Loucy (cell line): ENCODE data around the gene FOXB1.

Source experiments
- H2AFZ ChIP-seq: fragments of 200-600 bp; sonication (generic); 2 replicates; pipeline ENCODE4 v1.6.0; 2016; ENCODE audit warnings: antibody characterized with exemption, mild to moderate bottlenecking, low read length, moderate library complexity
- H3F3A ChIP-seq: fragments of 200-600 bp; 2 replicates; pipeline ENCODE4 v1.6.0; 2016; ENCODE audit warnings: antibody characterized with exemption, low read depth, mild to moderate bottlenecking
- H3K27me3 ChIP-seq: fragments of 200-600 bp; sonication (generic); 2 replicates; pipeline ENCODE4 v1.6.1; 2014; ENCODE audit warnings: low read length, mild to moderate bottlenecking; ENCODE audit not compliant: insufficient read depth, poor library complexity, severe bottlenecking
- H3K36me3 ChIP-seq: fragments of 200-600 bp; sonication (generic); 2 replicates; pipeline ENCODE4 v1.6.1; 2016; ENCODE audit warnings: low read length; ENCODE audit not compliant: insufficient read depth
- H3K4me1 ChIP-seq: fragments of 200-600 bp; sonication (generic); 2 replicates; pipeline ENCODE4 v1.5.1; 2014; ENCODE audit warnings: low read length, mild to moderate bottlenecking; ENCODE audit not compliant: insufficient read depth, poor library complexity, severe bottlenecking
- H3K4me2 ChIP-seq: fragments of 200-600 bp; sonication (generic); 2 replicates; pipeline ENCODE4 v1.6.0; 2014; ENCODE audit warnings: antibody characterized with exemption, low read length, low read depth, mild to moderate bottlenecking; ENCODE audit not compliant: poor library complexity, severe bottlenecking
- H3K4me3 ChIP-seq: fragments of 200-600 bp; sonication (generic); 2 replicates; pipeline ENCODE4 v1.5.1; 2014; ENCODE audit warnings: low read length, mild to moderate bottlenecking, mixed read lengths; ENCODE audit not compliant: poor library complexity, severe bottlenecking
- H3K79me2 ChIP-seq: fragments of 200-600 bp; sonication (generic); 2 replicates; pipeline ENCODE4 v1.6.1; 2014; ENCODE audit warnings: low read length; ENCODE audit not compliant: insufficient read depth
- H3K9ac ChIP-seq: fragments of 200-600 bp; sonication (generic); 2 replicates; pipeline ENCODE4 v1.6.0; 2014; ENCODE audit warnings: mild to moderate bottlenecking, low read depth, low read length, moderate library complexity; ENCODE audit not compliant: poor library complexity, severe bottlenecking
- H3K9me2 ChIP-seq: fragments of 200-600 bp; sonication (generic); replicated peaks from 2 replicates; pipeline ENCODE4 v1.6.1; 2016; ENCODE audit warnings: low read depth, low read length, mixed read lengths
- H3K9me3 ChIP-seq: fragments of 200-600 bp; sonication (generic); 2 replicates; pipeline ENCODE4 v1.6.1; 2014; ENCODE audit warnings: mild to moderate bottlenecking, antibody characterized with exemption, low read length, low read depth; ENCODE audit not compliant: insufficient read depth
- H4K20me1 ChIP-seq: fragments of 200-600 bp; sonication (generic); 2 replicates; pipeline ENCODE4 v1.6.0; 2014; ENCODE audit warnings: antibody characterized with exemption, low read length, mild to moderate bottlenecking; ENCODE audit not compliant: insufficient read depth, poor library complexity, severe bottlenecking
- EZH2phosphoT487 ChIP-seq: fragments of 200-600 bp; IDR thresholded peaks from 2 replicates; pipeline ENCODE4 v1.6.1; 2018; ENCODE audit warnings: antibody characterized with exemption, mild to moderate bottlenecking, moderate library complexity, borderline replicate concordance
- TF ChIP-seq, protein P1 (sequence below): fragments of 200-600 bp; sonication (generic); conservative IDR thresholded peaks from 2 replicates; pipeline ENCODE4 v1.5.1; 2014; ENCODE audit warnings: mild to moderate bottlenecking, antibody characterized with exemption, low read length

FOXB1 gene

GRCh38 chr15:59963322-59963721 lies 40.8 kb upstream of the FOXB1 start:
- H3K9me3 ChIP-seq: peaks cover 23% of the 10 kb centered on the region; the same call in 1 of the 2 replicates
- H3K79me2 ChIP-seq: no peaks in the 10 kb centered on the region
- H3K9ac ChIP-seq: no peak overlapping the region
- H3K9me2 ChIP-seq: no peaks in the 10 kb centered on the region
- H3F3A ChIP-seq: no peaks in the 10 kb centered on the region
- H4K20me1 ChIP-seq: no peaks in the 10 kb centered on the region
- H3K4me2 ChIP-seq: no peak overlapping the region
- H3K4me1 ChIP-seq: peaks cover 18% of the 10 kb centered on the region
- H3K27me3 ChIP-seq: no peaks in the 10 kb centered on the region
- no peaks in the 10 kb centered on the region for H3K36me3 ChIP-seq
- TF ChIP-seq, protein P1, sequence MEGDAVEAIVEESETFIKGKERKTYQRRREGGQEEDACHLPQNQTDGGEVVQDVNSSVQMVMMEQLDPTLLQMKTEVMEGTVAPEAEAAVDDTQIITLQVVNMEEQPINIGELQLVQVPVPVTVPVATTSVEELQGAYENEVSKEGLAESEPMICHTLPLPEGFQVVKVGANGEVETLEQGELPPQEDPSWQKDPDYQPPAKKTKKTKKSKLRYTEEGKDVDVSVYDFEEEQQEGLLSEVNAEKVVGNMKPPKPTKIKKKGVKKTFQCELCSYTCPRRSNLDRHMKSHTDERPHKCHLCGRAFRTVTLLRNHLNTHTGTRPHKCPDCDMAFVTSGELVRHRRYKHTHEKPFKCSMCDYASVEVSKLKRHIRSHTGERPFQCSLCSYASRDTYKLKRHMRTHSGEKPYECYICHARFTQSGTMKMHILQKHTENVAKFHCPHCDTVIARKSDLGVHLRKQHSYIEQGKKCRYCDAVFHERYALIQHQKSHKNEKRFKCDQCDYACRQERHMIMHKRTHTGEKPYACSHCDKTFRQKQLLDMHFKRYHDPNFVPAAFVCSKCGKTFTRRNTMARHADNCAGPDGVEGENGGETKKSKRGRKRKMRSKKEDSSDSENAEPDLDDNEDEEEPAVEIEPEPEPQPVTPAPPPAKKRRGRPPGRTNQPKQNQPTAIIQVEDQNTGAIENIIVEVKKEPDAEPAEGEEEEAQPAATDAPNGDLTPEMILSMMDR: no peak
- TF ChIP-seq EZH2phosphoT487: no peak
- no peak overlapping the region for H3K4me3 ChIP-seq
- no peak overlapping the region for H2AFZ ChIP-seq

- Histone ChIP-seq H4K20me1 (no peaks in the 10 kb centered on the region), H3K36me3 (no peaks in the 10 kb centered on the region), H2AFZ (no peak overlapping the region), H3K4me2 (no peak overlapping the region), H3K9me2 (no peaks in the 10 kb centered on the region), H3K9me3 (peaks cover 18% of the 10 kb centered on the region; the same call in 1 of the 2 replicates), H3K9ac (no peak overlapping the region), H3K27me3 (no peaks in the 10 kb centered on the region), H3F3A (no peaks in the 10 kb centered on the region), H3K4me1 (peaks cover 18% of the 10 kb centered on the region), H3K79me2 (no peaks in the 10 kb centered on the region), H3K4me3 (no peak overlapping the region)
- no peak for TF ChIP-seq EZH2phosphoT487
- TF ChIP-seq, protein P1: no peak
Measured at GRCh38 chr15:59963925-59964324, 40.2 kb upstream of the FOXB1 start.

GRCh38 chr15:59965741-59966140 lies 38.4 kb upstream of the FOXB1 start:
- H3K79me2 ChIP-seq: no peaks in the 10 kb centered on the region
- H3K4me3 ChIP-seq: no peak overlapping the region
- TF ChIP-seq, protein P1: no peak
- no peak for TF ChIP-seq EZH2phosphoT487
- no peaks in the 10 kb centered on the region for H3K27me3 ChIP-seq
- H2AFZ ChIP-seq: no peak overlapping the region
- no peaks in the 10 kb centered on the region for H3K9me2 ChIP-seq
- H3K36me3 ChIP-seq: no peaks in the 10 kb centered on the region
- peaks cover 18% of the 10 kb centered on the region for H3K4me1 ChIP-seq
- no peak overlapping the region for H3K4me2 ChIP-seq
- H4K20me1 ChIP-seq: no peaks in the 10 kb centered on the region
- no peak overlapping the region for H3K9ac ChIP-seq
- H3K9me3 ChIP-seq: peaks cover 5% of the 10 kb centered on the region; the same call in 1 of the 2 replicates
- no peaks in the 10 kb centered on the region for H3F3A ChIP-seq
